GM12865 (cell line): ENCODE results near the gene BTBD6.

Experiments
- DNase-seq: peaks from one replicate; pipeline ENCODE4 v3.0.0; 2010; ENCODE audit warnings: low read depth
- H3K4me3 ChIP-seq: 2 replicates; pipeline ENCODE4 v1.5.1; 2011; ENCODE audit warnings: mild to moderate bottlenecking, low read depth, low read length, control low read depth
- TF ChIP-seq, protein P1 (sequence below): IDR thresholded peaks from 2 replicates; pipeline ENCODE4 v1.5.1; 2011; ENCODE audit warnings: low read length, control low read depth, low read depth, inconsistent platforms; ENCODE audit not compliant: insufficient read depth; ENCODE audit errors: missing control alignments

The BTBD6 gene

GRCh38 chr14:105201925-105202513 is 46.3 kb upstream of the BTBD6 start:
- H3K4me3 ChIP-seq: no peak overlapping the region
- peak; percentile 32 for DNase-seq
- TF ChIP-seq, protein P1, sequence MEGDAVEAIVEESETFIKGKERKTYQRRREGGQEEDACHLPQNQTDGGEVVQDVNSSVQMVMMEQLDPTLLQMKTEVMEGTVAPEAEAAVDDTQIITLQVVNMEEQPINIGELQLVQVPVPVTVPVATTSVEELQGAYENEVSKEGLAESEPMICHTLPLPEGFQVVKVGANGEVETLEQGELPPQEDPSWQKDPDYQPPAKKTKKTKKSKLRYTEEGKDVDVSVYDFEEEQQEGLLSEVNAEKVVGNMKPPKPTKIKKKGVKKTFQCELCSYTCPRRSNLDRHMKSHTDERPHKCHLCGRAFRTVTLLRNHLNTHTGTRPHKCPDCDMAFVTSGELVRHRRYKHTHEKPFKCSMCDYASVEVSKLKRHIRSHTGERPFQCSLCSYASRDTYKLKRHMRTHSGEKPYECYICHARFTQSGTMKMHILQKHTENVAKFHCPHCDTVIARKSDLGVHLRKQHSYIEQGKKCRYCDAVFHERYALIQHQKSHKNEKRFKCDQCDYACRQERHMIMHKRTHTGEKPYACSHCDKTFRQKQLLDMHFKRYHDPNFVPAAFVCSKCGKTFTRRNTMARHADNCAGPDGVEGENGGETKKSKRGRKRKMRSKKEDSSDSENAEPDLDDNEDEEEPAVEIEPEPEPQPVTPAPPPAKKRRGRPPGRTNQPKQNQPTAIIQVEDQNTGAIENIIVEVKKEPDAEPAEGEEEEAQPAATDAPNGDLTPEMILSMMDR: no peak

- peak; percentile 63 for DNase-seq
- no peak overlapping the region for H3K4me3 ChIP-seq
- TF ChIP-seq, protein P1: peak; percentile 91
Observed at GRCh38 chr14:105203057-105203531, 45.2 kb upstream of the BTBD6 start.

DNA sequence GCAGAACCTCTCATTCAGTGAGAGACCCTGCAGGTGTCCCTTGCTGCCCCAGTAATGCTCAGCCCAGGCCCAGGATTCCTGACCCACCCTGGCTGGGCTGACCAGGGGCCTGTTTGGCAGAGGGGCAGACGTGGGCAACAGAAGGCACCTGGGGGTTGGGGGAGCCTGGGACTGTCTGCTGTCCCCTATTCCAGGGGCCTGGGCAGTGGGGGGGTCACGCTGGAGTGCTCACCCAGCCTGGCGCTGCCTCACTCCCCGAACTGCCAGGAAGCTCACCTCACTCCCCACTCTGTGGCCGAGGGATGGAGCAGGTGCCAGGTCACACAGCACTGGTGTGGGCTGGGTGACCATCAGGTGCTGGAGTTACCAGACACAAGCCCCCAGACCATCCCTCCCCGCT is 44.6 kb upstream of the BTBD6 start:
- TF ChIP-seq, protein P1: no peak
- H3K4me3 ChIP-seq: no peak overlapping the region
- DNase-seq: no peak

- DNase-seq: no peak
- no peak overlapping the region for H3K4me3 ChIP-seq
- TF ChIP-seq, protein P1: no peak
Observed at GRCh38 chr14:105204206-105204930, 44.0 kb upstream of the BTBD6 start.

GRCh38 chr14:105204931-105205672 is 43.2 kb upstream of the BTBD6 start:
- DNase-seq: no peak
- TF ChIP-seq, protein P1: no peak
- no peak overlapping the region for H3K4me3 ChIP-seq

GRCh38 chr14:105205673-105206208 is 42.6 kb upstream of the BTBD6 start:
- no peak overlapping the region for H3K4me3 ChIP-seq
- no peak for DNase-seq

More at GRCh38 chr14:105205673-105206208, 42.6 kb upstream of the BTBD6 start:
- TF ChIP-seq, protein P1: no peak
